Natural killer cell (primary cell): ENCODE measurements around the gene FRRS1L. TPM values are rescaled to one million over a fixed set of nuclear protein-coding genes. Genes with fewer than 3 reads are reported as not detected.

Source experiments
- total RNA-seq, 4 donors: library from RNA; stranded (reverse); fragments of 120-200 nt in 1 of 4; gene quantifications; one replicate each; pipeline versions ENCODE4 v1.2.3 to v1.2.4, GENCODE V29; 2013 to 2022

The FRRS1L gene
- total RNA-seq, 3 donors from 2014 or later (not counting 1 experiment from before 2014, with no cell fraction given) = not detected

Other genes starting within 250 kb of the FRRS1L start
- 10 to 100 TPM; 21.8 to 33.0 (median 28.2) TPM for gene ELP1, start 233.1 kb downstream of the FRRS1L start, total RNA-seq
- gene ABITRAM, start 232.8 kb downstream of the FRRS1L start, total RNA-seq = 1 to 10 TPM; 5.9 to 8.1 (median 7.4) TPM
- 1 to 10 TPM; 2.6 to 7.6 (median 2.7) TPM for gene CTNNAL1, start 153.8 kb downstream of the FRRS1L start, total RNA-seq
- 10 to 100 TPM; 14.5 to 22.5 (median 21.8) TPM for gene TMEM245, start 47.3 kb downstream of the FRRS1L start, total RNA-seq
- gene EPB41L4B, start 153.8 kb upstream of the FRRS1L start, total RNA-seq = not detected